ENCODE results near the gene DCHS1. TPM values are rescaled to one million over a fixed set of nuclear protein-coding genes. Genes with fewer than 3 reads are reported as not detected.

The DCHS1 gene, protein sequence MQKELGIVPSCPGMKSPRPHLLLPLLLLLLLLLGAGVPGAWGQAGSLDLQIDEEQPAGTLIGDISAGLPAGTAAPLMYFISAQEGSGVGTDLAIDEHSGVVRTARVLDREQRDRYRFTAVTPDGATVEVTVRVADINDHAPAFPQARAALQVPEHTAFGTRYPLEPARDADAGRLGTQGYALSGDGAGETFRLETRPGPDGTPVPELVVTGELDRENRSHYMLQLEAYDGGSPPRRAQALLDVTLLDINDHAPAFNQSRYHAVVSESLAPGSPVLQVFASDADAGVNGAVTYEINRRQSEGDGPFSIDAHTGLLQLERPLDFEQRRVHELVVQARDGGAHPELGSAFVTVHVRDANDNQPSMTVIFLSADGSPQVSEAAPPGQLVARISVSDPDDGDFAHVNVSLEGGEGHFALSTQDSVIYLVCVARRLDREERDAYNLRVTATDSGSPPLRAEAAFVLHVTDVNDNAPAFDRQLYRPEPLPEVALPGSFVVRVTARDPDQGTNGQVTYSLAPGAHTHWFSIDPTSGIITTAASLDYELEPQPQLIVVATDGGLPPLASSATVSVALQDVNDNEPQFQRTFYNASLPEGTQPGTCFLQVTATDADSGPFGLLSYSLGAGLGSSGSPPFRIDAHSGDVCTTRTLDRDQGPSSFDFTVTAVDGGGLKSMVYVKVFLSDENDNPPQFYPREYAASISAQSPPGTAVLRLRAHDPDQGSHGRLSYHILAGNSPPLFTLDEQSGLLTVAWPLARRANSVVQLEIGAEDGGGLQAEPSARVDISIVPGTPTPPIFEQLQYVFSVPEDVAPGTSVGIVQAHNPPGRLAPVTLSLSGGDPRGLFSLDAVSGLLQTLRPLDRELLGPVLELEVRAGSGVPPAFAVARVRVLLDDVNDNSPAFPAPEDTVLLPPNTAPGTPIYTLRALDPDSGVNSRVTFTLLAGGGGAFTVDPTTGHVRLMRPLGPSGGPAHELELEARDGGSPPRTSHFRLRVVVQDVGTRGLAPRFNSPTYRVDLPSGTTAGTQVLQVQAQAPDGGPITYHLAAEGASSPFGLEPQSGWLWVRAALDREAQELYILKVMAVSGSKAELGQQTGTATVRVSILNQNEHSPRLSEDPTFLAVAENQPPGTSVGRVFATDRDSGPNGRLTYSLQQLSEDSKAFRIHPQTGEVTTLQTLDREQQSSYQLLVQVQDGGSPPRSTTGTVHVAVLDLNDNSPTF (N-terminal part only)
- total RNA-seq = 37.9 and 41.8 TPM in 2 replicates

DNA sequence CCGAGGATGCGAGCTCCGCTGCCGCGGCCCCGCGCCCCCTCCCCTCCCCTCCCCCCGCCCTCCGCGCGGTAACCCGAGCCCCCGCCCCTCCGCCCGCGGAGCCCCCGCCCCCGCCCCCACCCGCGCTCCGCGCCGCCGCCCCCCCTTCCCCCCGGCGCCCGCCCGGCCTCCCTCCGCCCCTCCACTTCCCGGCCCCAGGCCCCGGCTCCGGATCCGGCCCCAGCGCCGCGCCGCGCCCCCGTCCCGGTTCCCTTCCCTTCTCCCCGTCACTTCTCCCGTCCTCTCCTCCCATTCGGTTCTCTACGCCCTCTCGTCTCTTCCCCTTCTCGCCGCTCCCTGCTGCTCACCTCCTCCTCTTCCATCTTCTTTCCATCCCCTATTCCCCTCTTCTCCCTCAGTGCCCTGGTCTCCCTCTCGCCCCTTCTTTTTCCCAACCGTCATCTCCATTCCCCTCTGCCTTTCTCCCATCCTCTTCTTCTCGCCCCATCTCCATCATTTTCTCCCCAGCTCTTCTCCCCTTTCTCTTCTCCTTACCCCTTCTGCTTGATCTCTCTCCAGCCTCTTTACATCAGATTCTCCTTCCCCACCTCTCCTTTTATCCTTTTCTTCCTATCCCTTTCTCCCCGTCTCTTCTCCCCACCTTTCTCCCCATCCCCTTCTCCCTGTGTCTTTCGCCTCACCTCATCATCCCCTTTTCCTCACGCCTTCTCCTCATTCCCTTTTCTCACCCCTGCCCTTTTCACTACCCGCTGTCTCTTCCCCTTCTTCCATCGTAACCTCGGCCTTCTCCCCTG is at the start of gene DCHS1:
DCHS1 (minus strand) TSS at position 20 of the 794 bp plus-strand sequence. CDS start 14,196 bp downstream, outside the sequence.

DNA sequence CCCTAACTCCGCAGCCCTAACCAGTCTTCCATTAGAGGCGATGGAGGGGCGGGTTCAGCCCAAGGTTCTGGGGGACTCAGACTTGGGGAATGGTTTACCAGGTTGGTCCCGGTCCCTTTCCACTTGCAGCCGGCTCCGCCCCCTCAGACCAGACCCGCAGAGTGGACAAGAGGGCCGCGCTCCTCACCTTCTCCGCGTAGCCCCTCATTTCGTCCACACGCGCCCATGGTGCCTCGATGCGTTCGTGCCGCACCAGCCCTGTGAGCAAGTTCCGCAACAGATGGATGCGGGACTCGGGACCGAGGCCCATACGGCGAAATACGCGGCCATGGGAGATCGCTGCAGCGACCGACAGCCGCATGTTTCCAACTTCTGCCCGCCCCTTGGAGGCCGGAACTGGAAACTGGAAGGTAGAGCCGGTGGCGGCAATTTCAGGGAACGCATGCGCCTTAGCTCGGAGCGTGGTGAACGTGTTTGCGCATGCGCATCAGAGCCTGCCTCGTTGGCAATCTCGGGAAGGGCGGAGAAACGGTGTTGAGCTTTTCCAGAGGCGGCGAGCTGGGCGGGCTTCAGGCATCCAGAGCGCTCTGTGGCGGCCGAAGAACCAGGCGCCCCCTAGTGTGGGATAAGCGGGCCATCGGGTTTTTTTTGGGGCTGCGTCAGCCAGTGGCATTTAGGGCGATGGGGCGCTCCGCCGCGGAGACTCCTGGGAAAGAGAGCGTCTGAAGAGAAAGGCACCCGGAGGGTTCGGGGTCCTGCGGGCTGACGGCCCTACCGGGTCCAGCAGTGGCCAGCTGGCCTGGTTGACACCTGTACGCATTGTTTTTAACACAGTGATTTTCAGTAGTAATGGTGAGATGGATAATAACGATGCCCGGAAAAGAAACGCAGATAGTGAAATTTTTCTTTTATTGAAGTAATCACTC is 27.6 kb upstream of the DCHS1 start, which contains the start of gene MRPL17:
MRPL17 (minus strand) TSS at position 405 of the 926 bp plus-strand sequence; CDS start at position 361, 44 bp downstream.

GRCh38 chr11:6619004-6619745 is 36.4 kb downstream of the DCHS1 start, which contains the start of gene TPP1:
TSS of gene TPP1 (minus strand) at chr11:6619422. CDS start at chr11:6619400, 22 bp downstream.

DNA sequence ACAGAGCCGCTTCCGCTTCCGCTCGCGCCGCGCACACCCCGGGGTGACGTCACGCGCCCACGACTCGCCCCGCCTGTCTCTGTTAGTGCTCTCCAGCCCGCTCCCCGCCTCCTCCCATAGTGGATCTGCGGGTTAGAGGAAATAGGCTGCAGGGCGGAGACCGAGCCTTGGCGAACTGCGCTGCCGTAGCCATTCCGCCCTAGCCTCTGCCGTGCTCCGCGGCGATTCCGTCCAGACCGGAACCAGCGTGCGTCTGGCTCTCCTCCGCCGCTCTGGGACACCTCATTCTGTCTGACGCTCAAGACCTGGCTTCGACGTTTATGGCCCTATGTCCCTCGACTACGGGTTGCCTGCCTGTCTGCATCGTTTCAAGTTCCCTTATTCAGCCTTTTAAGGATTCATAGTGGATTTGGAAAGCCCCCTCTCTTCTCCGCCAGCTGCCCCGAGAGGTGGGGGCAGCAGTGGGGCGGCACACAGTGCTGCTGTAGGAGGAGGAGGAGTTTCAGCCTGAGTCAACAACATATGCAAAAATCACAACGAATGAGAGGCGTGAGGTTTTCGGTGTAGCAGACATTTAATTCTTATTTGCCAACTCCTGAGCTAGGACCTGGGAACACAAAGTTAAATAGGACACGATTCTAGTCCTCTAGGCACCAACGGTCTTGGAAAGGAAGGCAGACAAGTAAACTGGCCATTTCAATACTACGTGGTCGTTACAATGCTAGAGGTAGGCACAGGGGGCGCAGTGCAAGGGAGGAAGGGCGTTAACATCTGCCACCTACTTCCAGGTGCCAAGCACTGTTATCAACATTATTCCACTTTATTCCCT is 43.2 kb downstream of the DCHS1 start, which contains the start of gene TAF10:
TAF10 (minus strand) TSS at position 4 of the 829 bp plus-strand sequence. CDS start 27 bp downstream, outside the sequence.

DNA sequence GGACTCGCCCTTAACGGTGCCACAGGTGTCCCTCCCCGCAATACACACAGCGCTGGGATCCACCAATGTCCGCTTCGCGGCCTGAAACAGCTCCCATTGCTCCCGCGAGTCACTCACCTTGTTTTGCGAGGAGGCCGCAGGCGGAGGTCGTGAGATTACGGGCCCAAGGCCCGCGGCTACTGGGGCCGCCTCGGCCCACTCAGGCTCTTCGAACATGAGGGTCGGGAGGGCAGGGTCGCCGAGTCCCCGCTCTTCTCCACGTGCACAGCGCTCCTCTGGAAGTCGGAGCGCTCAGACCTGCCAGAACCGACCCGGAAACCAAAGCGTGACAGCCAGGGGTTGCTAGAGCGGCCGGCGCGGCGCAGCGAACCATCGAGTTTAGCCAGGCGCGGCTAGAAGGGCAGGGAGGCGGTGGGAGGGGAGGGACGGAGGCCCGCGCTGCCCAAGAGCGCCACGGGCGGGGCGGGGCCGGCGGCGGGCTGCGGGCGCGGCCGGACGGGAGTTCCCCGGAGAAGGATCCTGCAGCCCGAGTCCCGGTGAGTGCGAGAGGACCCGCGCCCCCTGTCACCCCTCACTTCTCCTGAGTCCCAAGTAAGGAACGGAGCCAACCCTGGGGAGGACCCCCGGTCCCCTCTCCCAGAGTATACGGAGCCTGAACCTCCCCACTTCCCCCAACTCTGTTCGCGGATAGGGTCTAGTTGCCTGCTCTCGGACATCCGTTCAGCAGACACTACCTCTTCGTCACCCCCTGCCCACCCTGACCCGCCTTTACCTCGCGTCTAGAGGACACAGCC is 52.1 kb downstream of the DCHS1 start, which contains the start of the genes ILK and RRP8:
ILK (plus strand) TSS at position 488 of the 794 bp plus-strand sequence. CDS start 498 bp downstream, outside the sequence.
RRP8 (minus strand) TSS at position 330 of the 794 bp plus-strand sequence; CDS start at position 216, 114 bp downstream.

Other genes starting within 250 kb of the DCHS1 start
- gene APBB1, start 236.7 kb downstream of the DCHS1 start, total RNA-seq = 46.8 and 56.2 TPM in 2 replicates
- gene HPX, start 214.8 kb downstream of the DCHS1 start, total RNA-seq = 0.28 and 0.36 TPM in 2 replicates
- 19.3 and 37.8 TPM in 2 replicates for gene TRIM3, start 181.9 kb downstream of the DCHS1 start, total RNA-seq
- gene ARFIP2, start 174.5 kb downstream of the DCHS1 start, total RNA-seq = 40.9 and 45.9 TPM in 2 replicates
- gene TIMM10B, start 174.3 kb downstream of the DCHS1 start, total RNA-seq = 19.6 and 21.1 TPM in 2 replicates
- gene DNHD1, start 158.5 kb downstream of the DCHS1 start, total RNA-seq = 1.6 and 2.8 TPM in 2 replicates
- 10.7 and 12.4 TPM in 2 replicates for gene RRP8, start 52.2 kb downstream of the DCHS1 start, total RNA-seq
- gene ILK, start 52.0 kb downstream of the DCHS1 start, total RNA-seq = 156 and 223 TPM in 2 replicates
- gene TAF10, start 43.6 kb downstream of the DCHS1 start, total RNA-seq = 50.7 and 67.4 TPM in 2 replicates
- 57.1 and 101 TPM in 2 replicates for gene TPP1, start 36.4 kb downstream of the DCHS1 start, total RNA-seq
- gene MRPL17, start 27.5 kb upstream of the DCHS1 start, total RNA-seq = 91.3 and 121 TPM in 2 replicates
- 0.09 and 0.18 TPM in 2 replicates for gene OR2AG2, start 116.2 kb upstream of the DCHS1 start, total RNA-seq
- not detected in 2 replicates for gene OR2AG1, start 127.2 kb upstream of the DCHS1 start, total RNA-seq
- 0.27 and 0.38 TPM in 2 replicates for gene OR6A2, start 143.9 kb upstream of the DCHS1 start, total RNA-seq
- not detected in 2 replicates for gene OR10A5, start 189.9 kb upstream of the DCHS1 start, total RNA-seq
- not detected in 2 replicates for gene OR10A2, start 207.2 kb upstream of the DCHS1 start, total RNA-seq
- not detected in 2 replicates for gene OR10A4, start 220.8 kb upstream of the DCHS1 start, total RNA-seq
- 0.47 and 0.54 TPM in 2 replicates for gene OR2D2, start 236.7 kb upstream of the DCHS1 start, total RNA-seq

All from endothelial cell of coronary artery (primary cell).